Spleen (tissue), 11 donors: ENCODE measurements around the gene SLC39A2. TPM values are rescaled to one million over a fixed set of nuclear protein-coding genes. Genes with fewer than 3 reads are reported as not detected.

ENCODE experiments used
- DNase-seq: peaks from one replicate; pipeline ENCODE4 v3.0.0-alpha.2; 2020
- H3K27ac ChIP-seq, 8 donors: fragments of 200-600 bp; sonication (generic) in 7 of 8; 1 replicate in 4 of 8; 2 replicates in 4 of 8; pipeline versions ENCODE4 v1.5.0 to v1.8.0; 2016 to 2021; ENCODE audit warnings: inconsistent platforms in 4 of 8, mild to moderate bottlenecking in 4 of 8, moderate library complexity in 1 of 8
- H3K27me3 ChIP-seq, 7 donors: fragments of 200-600 bp; sonication (generic) in 6 of 7; replicated peaks in 1 of 7; 1 replicate in 4 of 7; 2 replicates in 3 of 7; pipeline versions ENCODE4 v1.5.0 to v1.8.0; 2016 to 2021; ENCODE audit warnings: inconsistent platforms in 3 of 7, mild to moderate bottlenecking in 1 of 7
- H3K36me3 ChIP-seq, 6 donors: fragments of 200-600 bp; sonication (generic) in 5 of 6; 1 replicate in 4 of 6; 2 replicates in 2 of 6; pipeline versions ENCODE4 v1.5.0 to v1.8.0; 2016 to 2021; ENCODE audit warnings: inconsistent platforms in 2 of 6
- H3K4me1 ChIP-seq, 6 donors: fragments of 200-600 bp; sonication (generic) in 5 of 6; 1 replicate in 3 of 6; 2 replicates in 3 of 6; pipeline versions ENCODE4 v1.5.0 to v1.8.0; 2016 to 2021; ENCODE audit warnings: inconsistent platforms in 3 of 6
- H3K4me3 ChIP-seq, 8 donors: fragments of 200-600 bp; sonication (generic) in 7 of 8; 1 replicate in 4 of 8; 2 replicates in 4 of 8; pipeline versions ENCODE4 v1.5.0 to v1.8.0; 2016 to 2021; ENCODE audit warnings: inconsistent platforms in 4 of 8, mild to moderate bottlenecking in 4 of 8, moderate library complexity in 2 of 8
- H3K9me3 ChIP-seq, 8 donors: fragments of 200-600 bp; sonication (generic) in 7 of 8; 1 replicate in 4 of 8; 2 replicates in 4 of 8; pipeline versions ENCODE4 v1.5.0 to v1.8.0; 2016 to 2021; ENCODE audit warnings: inconsistent platforms in 4 of 8
- POLR2A ChIP-seq, 3 donors: fragments of 450-650 bp; IDR thresholded peaks; one replicate each; pipeline ENCODE4 v1.5.1; 2017; ENCODE audit warnings: antibody characterized with exemption in 3 of 3, mild to moderate bottlenecking in 1 of 3
- POLR2AphosphoS5 ChIP-seq, 3 donors: sonication (generic); formaldehyde crosslinking; IDR thresholded peaks; one replicate each; pipeline ENCODE4 v1.5.1; 2017; ENCODE audit warnings: antibody characterized with exemption in 3 of 3
- WGBS, 5 donors: extraction: QIAGEN DNeasy Blood & Tissue Kit in 3 of 5; methylation state at CpG; one replicate each; pipeline versions ENCODE4 v1.1.5 to v1.1.7; 2013 to 2018; 5-methylcytosine and 5-hydroxymethylcytosine counted together
- intact Hi-C: fragments of 100-400 bp; cut with DNase I; formaldehyde crosslinking; loops from one replicate; pipeline ENCODE4 v1.15.0; 2023; ENCODE audit warnings: low total_unique reads
- polyA plus RNA-seq, 3 donors: library from polyadenylated mRNA; stranded (reverse); fragments of 200-250 nt; gene quantifications; one replicate each; pipeline ENCODE4 v1.2.1, GENCODE V29; 2013
- total RNA-seq, 7 donors: library from RNA; depleted of rRNA in 3 of 7; stranded (reverse); fragments of >200 nt in 3 of 7; fragmentation: NEBNext Ultra II Directional in 4 of 7; extraction: Animal tissue kit (Norgen Biotek cat#: 25700) in 4 of 7; gene quantifications; one replicate each; pipeline versions ENCODE4 v1.1.0 to v1.2.1, GENCODE V29; 2016 to 2021
- TF ChIP-seq, protein P1 (sequence below), 11 experiments: fragments of 200-600 bp in 7 of 11; fragments of 450-650 bp in 4 of 11; sonication (generic) in 4 of 11; IDR thresholded peaks in 8 of 11; conservative IDR thresholded peaks in 3 of 11; 1 replicate in 7 of 11; 2 replicates in 4 of 11; pipeline versions ENCODE4 v1.4.0 to v1.8.0; 2016 to 2021; ENCODE audit warnings: antibody characterized with exemption in 11 of 11, inconsistent platforms in 4 of 11, mild to moderate bottlenecking in 1 of 11
- donor health status: healthy with polysubstance abuse.
- donor health status: DM: no; HTN: no; CAD: no; lungs with moderate emphysema.
- donor health status: DM: no; HTN: no; CAD: no.
- donor health status: Bipolar disorder and iron deficiency.
- donor health status: healthy.
- donor health status: DM: no; HTN: no; CAD: no.
- donor health status: DM: yes; HTN: yes; CAD: no.

Gene SLC39A2
- total and polyA plus RNA-seq, 10 donors = 0.06 to 0.23 (median 0.16) TPM; not detected in 6

GRCh38 chr14:20973501-20973900, 25.6 kb upstream of the SLC39A2 start:
- TF ChIP-seq, protein P1, sequence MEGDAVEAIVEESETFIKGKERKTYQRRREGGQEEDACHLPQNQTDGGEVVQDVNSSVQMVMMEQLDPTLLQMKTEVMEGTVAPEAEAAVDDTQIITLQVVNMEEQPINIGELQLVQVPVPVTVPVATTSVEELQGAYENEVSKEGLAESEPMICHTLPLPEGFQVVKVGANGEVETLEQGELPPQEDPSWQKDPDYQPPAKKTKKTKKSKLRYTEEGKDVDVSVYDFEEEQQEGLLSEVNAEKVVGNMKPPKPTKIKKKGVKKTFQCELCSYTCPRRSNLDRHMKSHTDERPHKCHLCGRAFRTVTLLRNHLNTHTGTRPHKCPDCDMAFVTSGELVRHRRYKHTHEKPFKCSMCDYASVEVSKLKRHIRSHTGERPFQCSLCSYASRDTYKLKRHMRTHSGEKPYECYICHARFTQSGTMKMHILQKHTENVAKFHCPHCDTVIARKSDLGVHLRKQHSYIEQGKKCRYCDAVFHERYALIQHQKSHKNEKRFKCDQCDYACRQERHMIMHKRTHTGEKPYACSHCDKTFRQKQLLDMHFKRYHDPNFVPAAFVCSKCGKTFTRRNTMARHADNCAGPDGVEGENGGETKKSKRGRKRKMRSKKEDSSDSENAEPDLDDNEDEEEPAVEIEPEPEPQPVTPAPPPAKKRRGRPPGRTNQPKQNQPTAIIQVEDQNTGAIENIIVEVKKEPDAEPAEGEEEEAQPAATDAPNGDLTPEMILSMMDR (IDR thresholded peaks at IDR 0.05 in 8 of 11, conservative IDR thresholded peaks at IDR 0.05 in 3 of 11) = no peak
- TF ChIP-seq POLR2A (IDR thresholded peaks at IDR 0.05) (no peak), POLR2AphosphoS5 (IDR thresholded peaks at IDR 0.05) (no peak)
- WGBS, 5 donors = 90 to 97% (median 95%) methylated on average over 3 of the region's 3 CpGs
- Histone ChIP-seq H3K4me1 (peaks cover 0 to 21% (median 17%) of the 10 kb centered on the region in 6 donors), H3K36me3 (no peaks in the 10 kb centered on the region), H3K27ac (no peak overlapping the region), H3K27me3 (peaks cover 0 to 14% (median 0%) of the 10 kb centered on the region in 7 donors), H3K9me3 (no peaks in the 10 kb centered on the region), H3K4me3 (no peak overlapping the region)
- intact Hi-C loops = loop anchor here (5.0 to 10.0 kb wide), 2 partner anchors 116 to 279 kb away; no protein-coding TSS in a partner anchor
- DNase-seq = no peak

DNA sequence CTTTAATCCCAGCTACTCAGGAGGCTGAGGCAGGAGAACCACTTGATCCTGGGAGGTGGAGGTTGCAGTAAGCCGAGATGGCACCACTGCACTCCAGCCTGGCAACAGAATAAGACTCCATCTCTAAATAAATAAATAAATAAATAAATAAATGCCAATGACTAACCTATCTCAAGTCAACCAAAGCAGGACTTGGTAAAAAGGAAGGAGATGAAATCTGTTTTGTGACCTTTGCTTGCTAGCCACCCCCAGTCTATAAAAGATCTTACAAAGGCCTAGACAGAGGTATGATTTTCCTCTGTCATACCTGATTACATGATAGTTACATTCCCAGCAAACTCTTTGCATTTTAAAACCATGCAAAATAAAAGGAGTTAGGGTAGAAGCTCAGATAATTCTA, 22.8 kb upstream of the SLC39A2 start:
- WGBS, 5 donors = 85 to 100% (median 92%) methylated on average over 1 of the region's 1 CpG

DNA sequence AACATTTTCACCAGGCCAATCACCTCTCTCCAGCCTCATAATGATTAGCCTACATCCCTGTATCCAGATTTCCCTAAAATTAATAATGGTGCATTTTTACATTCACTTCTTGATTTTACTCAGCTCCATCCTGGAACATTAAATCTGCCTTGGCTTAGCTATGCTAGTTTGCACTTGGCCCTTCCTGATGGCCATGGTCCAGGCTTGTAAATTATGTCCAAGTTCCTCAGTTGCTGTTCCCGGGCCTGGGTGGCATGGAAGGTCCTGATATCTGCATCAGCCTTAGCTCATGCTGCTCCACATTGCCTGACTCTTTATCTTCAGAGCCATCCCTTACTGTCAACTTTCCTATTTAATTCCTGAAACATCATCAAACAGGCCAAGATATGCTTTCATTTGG, 20.4 kb upstream of the SLC39A2 start:
- DNase-seq = no peak
- TF ChIP-seq, protein P1 (IDR thresholded peaks at IDR 0.05 in 8 of 11, conservative IDR thresholded peaks at IDR 0.05 in 3 of 11) = no peak
- no peak for TF ChIP-seq POLR2AphosphoS5 (IDR thresholded peaks at IDR 0.05)
- no peak for TF ChIP-seq POLR2A (IDR thresholded peaks at IDR 0.05)
- Histone ChIP-seq H3K27me3 (no peaks in the 10 kb centered on the region), H3K36me3 (no peaks in the 10 kb centered on the region), H3K4me3 (no peak overlapping the region), H3K27ac (no peak overlapping the region), H3K4me1 (no peaks in the 10 kb centered on the region), H3K9me3 (no peaks in the 10 kb centered on the region)
- intact Hi-C loops = loop anchor here (10.0 kb wide), 1 partner anchor 284 kb away; no protein-coding TSS in a partner anchor
- WGBS, 5 donors = 33 to 74% (median 52%) methylated on average over 1 of the region's 1 CpG

More for the DNA sequence above, 22.8 kb upstream of the SLC39A2 start:
- Histone ChIP-seq H3K4me1 (peaks cover 0 to 10% (median 9%) of the 10 kb centered on the region in 6 donors), H3K4me3 (no peak overlapping the region), H3K27me3 (peaks cover 0 to 14% (median 0%) of the 10 kb centered on the region in 7 donors), H3K9me3 (no peaks in the 10 kb centered on the region), H3K27ac (no peak overlapping the region), H3K36me3 (no peaks in the 10 kb centered on the region)
- intact Hi-C loops = loop anchor here (10.0 kb wide), 1 partner anchor 281 kb away; no protein-coding TSS in a partner anchor
- DNase-seq = no peak
- TF ChIP-seq POLR2AphosphoS5 (IDR thresholded peaks at IDR 0.05) (no peak), POLR2A (IDR thresholded peaks at IDR 0.05) (no peak)
- TF ChIP-seq, protein P1 (IDR thresholded peaks at IDR 0.05 in 8 of 11, conservative IDR thresholded peaks at IDR 0.05 in 3 of 11) = no peak

DNA sequence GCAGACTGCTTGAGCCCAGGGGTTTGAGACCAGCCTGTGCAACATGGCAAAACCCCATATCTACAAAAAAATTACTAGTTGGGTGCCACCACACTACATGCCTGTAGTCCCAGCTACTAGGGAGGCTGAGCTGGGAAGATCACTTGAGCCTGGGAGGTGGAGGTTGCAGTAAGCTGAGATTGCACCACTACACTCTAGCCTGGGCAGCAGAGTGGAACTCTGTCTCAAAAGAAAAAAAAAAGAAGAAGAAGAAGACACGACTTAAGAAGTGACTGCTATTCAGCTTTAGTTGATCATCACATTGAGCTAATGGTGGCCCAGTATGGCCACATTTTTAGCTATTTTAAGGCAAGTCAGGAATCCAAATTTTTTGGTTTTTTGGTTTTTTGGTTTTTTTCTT, 18.2 kb upstream of the SLC39A2 start:
- peaks cover 0 to 6% (median 0%) of the 10 kb centered on the region in 6 donors for H3K4me1 ChIP-seq
- TF ChIP-seq POLR2AphosphoS5 (IDR thresholded peaks at IDR 0.05) (no peak), POLR2A (IDR thresholded peaks at IDR 0.05) (no peak)
- TF ChIP-seq, protein P1 (IDR thresholded peaks at IDR 0.05 in 8 of 11, conservative IDR thresholded peaks at IDR 0.05 in 3 of 11) = no peak
- H3K27ac ChIP-seq = no peak overlapping the region
- intact Hi-C loops = no loop called here
- no peaks in the 10 kb centered on the region for H3K27me3 ChIP-seq
- WGBS, 5 donors = 39 to 64% (median 52%) methylated on average over 1 of the region's 1 CpG
- no peaks in the 10 kb centered on the region for H3K36me3 ChIP-seq
- no peak overlapping the region for H3K4me3 ChIP-seq
- H3K9me3 ChIP-seq = no peaks in the 10 kb centered on the region
- no peak for DNase-seq
